ENCODE data around the gene PTPN12. TPM values are rescaled to one million over a fixed set of nuclear protein-coding genes. Genes with fewer than 3 reads are reported as not detected.

PTPN12 gene
- total RNA-seq, 3 donors from 2014 or later, result 161 to 176 (median 168) TPM

GRCh38 chr7:77619314-77619713 lies 82.2 kb downstream of the PTPN12 start:
- Histone ChIP-seq H3K36me3 (no peaks in the 10 kb centered on the region), H3K27me3 (no peaks in the 10 kb centered on the region), H3K4me1 (no peaks in the 10 kb centered on the region), H3K27ac (no peak overlapping the region), H3K9me3 (no peaks in the 10 kb centered on the region), H3K4me3 (no peak overlapping the region)
- intact Hi-C loops (cut with DNase I; ENCODE audit: low total_unique reads), result no loop called here
- no peak for DNase-seq (ENCODE audit: low spot score in 2 of 2)
- TF ChIP-seq CTCF (IDR thresholded peaks at IDR 0.05) (no peak), POLR2AphosphoS5 (IDR thresholded peaks at IDR 0.05) (no peak)

- Histone ChIP-seq H3K27me3 (no peaks in the 10 kb centered on the region), H3K9me3 (no peaks in the 10 kb centered on the region), H3K27ac (no peak overlapping the region), H3K4me1 (no peaks in the 10 kb centered on the region), H3K4me3 (no peak overlapping the region), H3K36me3 (peaks cover 8% of the 10 kb centered on the region)
- DNase-seq (ENCODE audit: low spot score in 2 of 2), result no peak
- TF ChIP-seq POLR2A (IDR thresholded peaks at IDR 0.05), result no peak
- intact Hi-C loops (cut with DNase I; ENCODE audit: low total_unique reads), result no loop called here
Measured at GRCh38 chr7:77626586-77627308, 89.7 kb downstream of the PTPN12 start.

GRCh38 chr7:77627309-77627676 lies 90.2 kb downstream of the PTPN12 start:
- DNase-seq (ENCODE audit: low spot score in 2 of 2), result no peak
- TF ChIP-seq POLR2A (IDR thresholded peaks at IDR 0.05) (no peak), CTCF (IDR thresholded peaks at IDR 0.05) (no peak), POLR2AphosphoS5 (IDR thresholded peaks at IDR 0.05) (no peak)
- intact Hi-C loops (cut with DNase I; ENCODE audit: low total_unique reads), result no loop called here
- Histone ChIP-seq H3K9me3 (no peaks in the 10 kb centered on the region), H3K27me3 (no peaks in the 10 kb centered on the region), H3K4me3 (no peak overlapping the region), H3K36me3 (peaks cover 8% of the 10 kb centered on the region), H3K27ac (no peak overlapping the region), H3K4me1 (no peaks in the 10 kb centered on the region)

- no peak overlapping the region for H3K4me3 ChIP-seq
- TF ChIP-seq CTCF (IDR thresholded peaks at IDR 0.05), result no peak
- TF ChIP-seq POLR2A (IDR thresholded peaks at IDR 0.05), result no peak
- TF ChIP-seq POLR2AphosphoS5 (IDR thresholded peaks at IDR 0.05), result no peak
- H3K9me3 ChIP-seq, result no peaks in the 10 kb centered on the region
- H3K4me1 ChIP-seq, result no peaks in the 10 kb centered on the region
- no peak for DNase-seq (ENCODE audit: low spot score in 2 of 2)
- no peaks in the 10 kb centered on the region for H3K27me3 ChIP-seq
- peaks cover 8% of the 10 kb centered on the region for H3K36me3 ChIP-seq
- no peak overlapping the region for H3K27ac ChIP-seq
- intact Hi-C loops (cut with DNase I; ENCODE audit: low total_unique reads), result no loop called here
Measured at GRCh38 chr7:77629797-77630196, 92.7 kb downstream of the PTPN12 start.

DNA sequence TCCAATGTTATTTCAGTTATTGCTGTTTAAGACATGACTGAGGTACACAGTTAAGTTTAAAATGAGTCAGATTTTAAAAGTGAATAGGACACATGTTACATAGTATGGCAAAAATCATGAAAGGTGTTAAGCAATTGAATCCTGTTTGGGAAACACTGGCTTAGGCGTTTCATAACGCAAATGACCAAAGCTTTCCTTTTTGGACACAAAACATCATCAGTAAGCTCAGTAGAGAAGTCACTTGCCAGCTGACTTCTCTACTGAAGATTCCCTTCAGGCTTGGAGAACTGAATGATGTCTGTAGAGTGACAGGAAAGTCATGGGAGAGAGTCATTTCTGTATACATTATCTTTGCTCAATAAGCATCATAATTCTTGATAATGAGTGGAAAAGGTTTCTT lies 94.7 kb downstream of the PTPN12 start:
- DNase-seq (ENCODE audit: low spot score in 2 of 2), result no peak
- Histone ChIP-seq H3K9me3 (no peaks in the 10 kb centered on the region), H3K27ac (no peak overlapping the region), H3K4me3 (no peak overlapping the region), H3K27me3 (no peaks in the 10 kb centered on the region), H3K36me3 (peaks cover 8% of the 10 kb centered on the region), H3K4me1 (no peaks in the 10 kb centered on the region)
- intact Hi-C loops (cut with DNase I; ENCODE audit: low total_unique reads), result no loop called here
- TF ChIP-seq POLR2A (IDR thresholded peaks at IDR 0.05), result no peak
- no peak for TF ChIP-seq POLR2AphosphoS5 (IDR thresholded peaks at IDR 0.05)
- TF ChIP-seq CTCF (IDR thresholded peaks at IDR 0.05), result no peak

All from breast epithelium (tissue), 4 donors.